Cardiac muscle cell (in vitro differentiated cells and primary cell): Measurements from ENCODE around the gene AVP. TPM values are rescaled to one million over a fixed set of nuclear protein-coding genes. Genes with fewer than 3 reads are reported as not detected.
A peak's percentile ranks its signal among the peaks of the same experiment; 100 is the strongest.

Experiments used
- DNase-seq, 2 donors: peaks; one replicate each; pipeline versions ENCODE4 v3.0.0 to v3.0.0-alpha.2; 2010 to 2017; ENCODE audit warnings: low read depth in 1 of 2, low spot score in 1 of 2
- H3K27ac ChIP-seq: fragments of 200-600 bp; sonication (generic); 2 replicates; pipeline ENCODE4 v1.5.1; 2016
- H3K27me3 ChIP-seq: fragments of 200-600 bp; sonication (generic); 2 replicates; pipeline ENCODE4 v1.6.0; 2016; ENCODE audit warnings: control low read depth
- H3K36me3 ChIP-seq: fragments of 200-600 bp; sonication (generic); 2 replicates; pipeline ENCODE4 v1.5.1; 2016; ENCODE audit warnings: control low read depth
- H3K4me1 ChIP-seq: fragments of 200-600 bp; sonication (generic); 2 replicates; pipeline ENCODE4 v1.8.1; 2017; ENCODE audit warnings: low read depth, mild to moderate bottlenecking, mixed run types
- H3K4me3 ChIP-seq: fragments of 200-600 bp; sonication (generic); 2 replicates; pipeline ENCODE4 v1.5.1; 2016; ENCODE audit warnings: mild to moderate bottlenecking
- H3K9me3 ChIP-seq: fragments of 200-600 bp; sonication (generic); 2 replicates; pipeline ENCODE4 v1.5.1; 2017; ENCODE audit warnings: low read depth, mild to moderate bottlenecking, control low read depth
- polyA plus RNA-seq: library from polyadenylated mRNA; unstranded; fragments of >200 nt; fragmentation: Nextera tagmentation; extraction: Ambion mirVana; gene quantifications from 2 replicates; pipeline ENCODE4 v1.2.1, GENCODE V29; 2016
- total RNA-seq: library from RNA; depleted of rRNA; stranded (reverse); fragments of >200 nt; gene quantifications from 2 replicates; pipeline ENCODE4 v1.2.3, GENCODE V29; 2016
- TF ChIP-seq, protein P1 (sequence below): IDR thresholded peaks from 2 replicates; pipeline ENCODE4 v1.5.1; 2012; ENCODE audit warnings: low read depth, mild to moderate bottlenecking, low read length

Gene AVP
- total and polyA plus RNA-seq, 2 experiments from 2014 or later: not detected

DNA sequence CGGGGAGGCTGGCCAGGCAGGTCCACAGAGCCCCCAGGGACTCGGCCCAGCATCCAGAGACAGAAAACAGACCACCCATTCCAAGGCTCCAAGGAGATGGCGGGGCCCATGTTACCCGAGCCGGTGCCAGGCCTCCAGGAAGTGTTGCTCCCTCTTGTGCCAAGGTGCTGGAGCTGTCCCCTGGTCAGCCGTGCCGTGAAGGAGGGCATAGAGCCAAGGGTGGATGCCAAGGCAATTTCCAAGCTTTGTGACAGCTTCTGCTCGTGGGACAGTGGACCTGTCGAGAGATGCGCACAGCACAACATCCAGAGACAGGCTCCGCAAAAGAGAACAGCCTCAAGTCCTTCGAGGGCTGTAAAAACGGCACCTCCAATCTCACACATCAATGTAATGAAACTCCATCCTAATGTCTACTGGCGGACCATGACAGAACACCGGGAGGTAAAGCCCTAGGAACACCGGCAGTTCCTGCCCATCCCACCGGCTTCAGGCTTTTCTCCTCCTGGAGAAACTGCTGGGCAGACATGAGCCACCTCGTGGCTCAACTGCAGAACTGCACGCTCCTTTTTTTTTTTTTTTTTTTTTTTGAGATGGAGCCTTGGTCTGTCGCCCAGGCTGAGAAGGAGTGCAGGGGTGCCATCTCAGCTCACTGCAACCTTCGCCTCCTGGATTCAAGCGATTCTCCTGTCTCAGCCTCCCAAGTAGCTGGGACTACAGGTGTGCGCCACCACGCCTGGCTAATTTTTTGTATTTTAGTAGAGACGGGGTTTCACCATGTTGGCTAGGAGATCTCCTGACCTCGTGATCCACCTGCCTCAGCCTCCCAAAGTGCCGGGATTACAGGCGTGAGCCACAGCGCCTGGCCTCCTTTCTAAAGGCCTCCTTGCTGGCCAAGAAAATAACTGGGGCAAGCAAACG lies 30.9 kb upstream of the AVP start:
- Histone ChIP-seq H3K4me3 (no peak overlapping the region), H3K36me3 (no peaks in the 10 kb centered on the region), H3K4me1 (no peaks in the 10 kb centered on the region), H3K9me3 (no peaks in the 10 kb centered on the region), H3K27ac (no peak overlapping the region), H3K27me3 (no peaks in the 10 kb centered on the region)
- TF ChIP-seq, protein P1, sequence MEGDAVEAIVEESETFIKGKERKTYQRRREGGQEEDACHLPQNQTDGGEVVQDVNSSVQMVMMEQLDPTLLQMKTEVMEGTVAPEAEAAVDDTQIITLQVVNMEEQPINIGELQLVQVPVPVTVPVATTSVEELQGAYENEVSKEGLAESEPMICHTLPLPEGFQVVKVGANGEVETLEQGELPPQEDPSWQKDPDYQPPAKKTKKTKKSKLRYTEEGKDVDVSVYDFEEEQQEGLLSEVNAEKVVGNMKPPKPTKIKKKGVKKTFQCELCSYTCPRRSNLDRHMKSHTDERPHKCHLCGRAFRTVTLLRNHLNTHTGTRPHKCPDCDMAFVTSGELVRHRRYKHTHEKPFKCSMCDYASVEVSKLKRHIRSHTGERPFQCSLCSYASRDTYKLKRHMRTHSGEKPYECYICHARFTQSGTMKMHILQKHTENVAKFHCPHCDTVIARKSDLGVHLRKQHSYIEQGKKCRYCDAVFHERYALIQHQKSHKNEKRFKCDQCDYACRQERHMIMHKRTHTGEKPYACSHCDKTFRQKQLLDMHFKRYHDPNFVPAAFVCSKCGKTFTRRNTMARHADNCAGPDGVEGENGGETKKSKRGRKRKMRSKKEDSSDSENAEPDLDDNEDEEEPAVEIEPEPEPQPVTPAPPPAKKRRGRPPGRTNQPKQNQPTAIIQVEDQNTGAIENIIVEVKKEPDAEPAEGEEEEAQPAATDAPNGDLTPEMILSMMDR: peak; percentile 78
- DNase-seq: peak; percentile 68 to 69

DNA sequence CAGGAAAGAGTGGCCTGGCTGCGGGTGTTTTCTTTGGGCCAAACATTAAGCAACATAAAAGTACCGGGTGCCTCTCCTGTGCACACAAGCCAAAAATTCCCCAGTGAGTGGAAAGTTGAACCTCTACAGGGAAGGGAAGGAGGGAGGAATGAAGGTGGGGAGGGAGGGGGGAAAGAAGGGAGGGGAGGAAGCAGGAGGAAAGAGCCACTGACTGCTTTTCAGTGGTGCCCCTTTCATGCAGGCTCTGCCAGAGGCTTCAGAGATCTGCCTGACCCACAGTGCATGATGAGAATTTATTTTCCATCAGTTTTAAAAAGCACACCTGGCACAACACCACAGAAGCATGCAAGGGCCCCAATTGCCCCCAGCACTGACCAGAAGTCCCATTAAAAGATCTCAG lies 27.5 kb upstream of the AVP start:
- no peak overlapping the region for H3K27ac ChIP-seq
- H3K9me3 ChIP-seq: no peaks in the 10 kb centered on the region
- TF ChIP-seq, protein P1: no peak
- no peak overlapping the region for H3K4me3 ChIP-seq
- no peaks in the 10 kb centered on the region for H3K27me3 ChIP-seq
- no peaks in the 10 kb centered on the region for H3K36me3 ChIP-seq
- DNase-seq: no peak
- no peaks in the 10 kb centered on the region for H3K4me1 ChIP-seq

DNA sequence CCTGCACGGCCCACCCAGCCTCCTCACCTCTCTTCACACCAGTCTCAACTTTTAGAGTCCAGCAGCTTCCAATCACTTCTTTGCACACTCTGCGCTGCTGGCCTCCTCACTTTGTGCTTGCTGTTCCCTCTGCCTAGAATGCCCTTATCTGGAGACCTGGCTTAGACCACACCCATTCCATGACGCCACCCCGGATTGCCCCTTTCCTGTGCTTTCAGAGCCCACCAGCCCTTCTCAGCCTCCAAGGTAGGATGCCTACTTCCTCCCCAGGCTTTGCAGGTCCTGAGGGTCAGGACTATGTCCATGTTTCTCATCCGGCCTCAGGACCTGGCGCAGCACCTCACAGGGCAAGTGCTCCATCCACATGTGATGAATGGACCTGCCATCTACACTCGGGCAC lies 27.0 kb upstream of the AVP start:
- TF ChIP-seq, protein P1: no peak
- no peaks in the 10 kb centered on the region for H3K27me3 ChIP-seq
- DNase-seq: no peak

DNA sequence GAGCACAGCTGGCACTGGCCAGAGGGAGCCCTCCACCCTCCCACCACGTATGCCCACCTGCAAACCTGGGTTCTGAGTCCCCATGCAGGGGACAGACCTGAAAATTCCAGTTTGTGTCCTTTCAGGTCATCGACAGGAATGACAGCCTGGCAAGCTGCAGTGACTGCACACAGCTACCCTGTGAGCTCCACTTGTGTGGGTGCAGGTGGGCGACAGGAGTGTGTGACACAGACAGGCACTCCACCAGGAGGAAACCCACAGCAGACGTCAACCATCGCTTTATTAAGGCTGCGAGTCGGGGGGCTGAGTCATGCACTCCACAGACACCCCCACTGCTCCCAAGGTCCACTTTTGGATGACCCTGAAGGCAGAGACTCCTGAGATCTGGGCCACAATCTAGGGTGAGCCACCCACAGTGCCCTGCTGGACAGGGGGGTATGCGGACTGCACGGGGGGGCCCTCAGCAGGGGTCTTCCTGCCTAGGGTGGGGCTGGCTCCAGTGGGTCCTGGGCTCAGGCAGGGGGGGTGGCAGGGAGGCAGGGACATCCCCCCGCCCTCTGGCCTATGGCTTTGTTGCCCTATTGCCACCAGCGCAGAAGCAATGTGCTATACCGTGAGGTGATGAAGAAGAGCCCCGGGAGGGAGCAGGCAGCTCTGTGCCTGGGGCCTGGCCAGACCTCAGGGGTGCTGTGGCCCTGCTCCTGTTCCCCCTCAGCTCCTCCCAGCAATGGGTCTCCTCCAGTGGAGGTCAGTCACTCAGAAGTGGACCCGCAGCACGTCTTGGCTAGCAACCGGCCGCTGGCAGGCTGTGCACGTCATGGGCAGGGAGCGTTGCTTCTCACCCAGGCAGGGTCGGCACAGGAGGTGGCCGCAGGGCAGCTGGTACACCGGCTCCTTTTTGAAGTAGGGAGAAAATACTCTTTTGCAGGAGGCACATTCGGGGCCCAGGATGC lies 25.1 kb upstream of the AVP start:
- TF ChIP-seq, protein P1: no peak
- no peak for DNase-seq
- Histone ChIP-seq H3K9me3 (no peaks in the 10 kb centered on the region), H3K27me3 (no peaks in the 10 kb centered on the region), H3K36me3 (no peaks in the 10 kb centered on the region), H3K4me3 (no peak overlapping the region), H3K4me1 (no peaks in the 10 kb centered on the region), H3K27ac (no peak overlapping the region)

More for the DNA sequence above, 27.0 kb upstream of the AVP start:
- Histone ChIP-seq H3K9me3 (no peaks in the 10 kb centered on the region), H3K36me3 (no peaks in the 10 kb centered on the region), H3K27ac (no peak overlapping the region), H3K4me3 (no peak overlapping the region), H3K4me1 (no peaks in the 10 kb centered on the region)

DNA sequence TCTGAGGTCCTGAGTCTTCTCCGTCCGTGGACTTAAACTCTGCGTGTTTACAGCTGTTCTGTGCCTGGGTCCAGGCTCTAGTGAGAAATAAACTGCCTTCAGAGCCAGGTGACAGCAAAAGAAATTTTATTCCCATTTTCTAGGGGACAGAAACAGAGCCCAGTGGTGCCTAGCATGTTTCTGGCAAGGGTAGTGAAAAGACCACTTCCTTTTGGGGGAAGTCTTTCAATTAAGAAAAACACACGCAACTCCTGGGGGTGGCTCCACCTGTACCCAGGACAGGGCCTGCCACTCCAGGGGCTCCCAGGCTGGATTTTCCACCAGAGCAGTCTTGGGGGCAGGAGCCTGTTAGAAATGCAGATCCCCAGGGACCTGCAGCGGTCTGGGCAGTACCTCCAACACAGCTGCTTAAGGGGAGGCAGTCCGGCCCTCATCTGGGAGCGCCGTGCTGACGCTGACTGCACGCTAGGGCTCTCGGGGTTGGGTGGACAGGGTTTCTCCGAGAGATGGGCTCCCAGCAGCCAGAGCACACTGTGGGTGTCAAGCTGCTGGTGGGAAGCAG lies 23.0 kb upstream of the AVP start:
- Histone ChIP-seq H3K27ac (no peak overlapping the region), H3K9me3 (no peaks in the 10 kb centered on the region), H3K36me3 (no peaks in the 10 kb centered on the region), H3K4me3 (no peak overlapping the region), H3K27me3 (no peaks in the 10 kb centered on the region), H3K4me1 (no peaks in the 10 kb centered on the region)
- no peak for DNase-seq
- TF ChIP-seq, protein P1: no peak
